SW480 (cell line): ENCODE measurements around the gene MTSS2.
A peak's percentile ranks its signal among the peaks of the same experiment; 100 is the strongest.

Experiments
- DNase-seq: peaks from one replicate; pipeline ENCODE4 v3.0.0-alpha.2; 2016; ENCODE audit warnings: low spot score

MTSS2 gene

DNA sequence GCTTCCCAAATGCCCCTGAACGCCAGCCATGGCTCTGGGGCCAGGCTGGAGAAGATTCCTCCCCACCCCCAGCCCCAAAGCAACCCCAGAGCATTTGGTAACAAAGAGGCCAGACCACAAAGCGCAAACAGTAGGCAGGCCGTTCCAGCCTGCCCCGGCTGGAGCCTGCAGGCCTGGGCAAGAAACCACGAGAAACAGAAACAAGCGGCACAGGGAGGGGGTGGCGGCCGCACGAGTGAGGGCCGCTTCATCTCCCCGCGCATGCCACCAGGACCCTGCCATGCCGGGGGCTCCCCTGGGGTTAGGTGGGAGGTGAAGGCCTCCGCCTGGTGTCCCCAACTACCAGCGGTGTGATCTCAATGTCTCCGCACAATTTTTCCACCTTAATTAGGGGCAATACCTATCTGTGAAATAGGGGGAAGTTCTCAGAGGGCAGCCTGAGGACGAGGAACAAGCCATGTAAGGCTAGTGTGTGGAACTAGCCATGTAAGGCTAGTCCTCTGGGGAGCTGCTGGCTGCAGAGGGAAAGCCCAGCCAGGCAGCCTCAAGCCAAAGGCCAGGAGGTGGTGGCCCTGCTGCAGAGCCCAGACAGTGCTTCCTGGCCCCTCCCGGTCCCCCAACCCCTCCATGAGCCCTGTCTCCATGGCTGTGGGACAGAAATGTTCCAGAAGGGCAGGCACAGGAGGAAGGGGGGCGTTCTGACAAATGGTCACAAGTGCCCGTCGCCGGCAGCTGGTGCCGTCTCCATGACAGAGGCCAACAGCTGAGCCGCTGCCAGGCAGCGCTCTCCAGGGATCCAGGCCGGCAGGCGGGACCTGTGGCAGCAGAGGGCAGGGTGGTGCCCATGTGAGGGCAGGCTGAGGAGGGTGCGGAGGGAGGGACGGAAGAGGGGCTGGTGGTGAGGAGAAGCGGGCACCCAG, 14.5 kb upstream of the MTSS2 start:
- no peak for DNase-seq

DNA sequence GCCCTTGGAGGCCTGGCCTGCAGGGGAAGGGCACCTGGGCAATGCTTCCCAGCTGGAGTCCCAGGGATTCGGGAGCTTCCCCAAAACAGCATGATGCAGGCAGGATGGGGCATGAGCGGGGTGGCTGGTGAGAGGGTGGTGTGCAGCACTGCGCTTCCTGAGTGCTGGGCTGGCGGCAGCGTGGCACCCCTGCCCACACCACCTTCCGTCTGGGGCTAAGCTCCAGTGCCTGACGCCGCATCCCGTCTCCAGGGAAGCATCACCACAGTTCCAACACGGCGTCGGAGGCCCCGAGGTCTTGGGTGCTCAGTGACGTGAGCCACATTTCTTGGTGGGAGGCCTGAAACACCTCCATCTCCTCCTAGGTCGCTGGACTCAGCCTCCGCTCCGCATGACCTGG, 13.8 kb upstream of the MTSS2 start:
- DNase-seq = no peak

DNA sequence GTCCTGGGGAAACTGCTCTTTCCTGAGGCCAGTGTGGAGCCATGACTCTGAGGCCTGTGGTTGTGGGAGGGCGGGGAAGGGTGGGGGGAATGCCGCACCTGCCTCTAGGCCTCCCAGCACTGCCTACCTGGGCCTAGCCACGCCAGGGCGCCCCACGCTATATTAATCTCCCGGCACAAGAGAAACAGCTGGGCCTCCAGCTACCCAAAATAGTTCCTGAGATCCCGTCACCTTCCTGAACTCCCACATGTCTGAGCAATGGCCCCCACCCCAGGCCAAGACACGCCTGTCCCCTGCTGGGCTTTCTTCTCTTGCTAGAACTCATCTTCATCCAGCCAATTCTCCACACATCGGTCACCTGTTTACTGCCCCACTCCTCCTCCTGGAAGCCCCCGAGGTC, 13.0 kb upstream of the MTSS2 start:
- no peak for DNase-seq

DNA sequence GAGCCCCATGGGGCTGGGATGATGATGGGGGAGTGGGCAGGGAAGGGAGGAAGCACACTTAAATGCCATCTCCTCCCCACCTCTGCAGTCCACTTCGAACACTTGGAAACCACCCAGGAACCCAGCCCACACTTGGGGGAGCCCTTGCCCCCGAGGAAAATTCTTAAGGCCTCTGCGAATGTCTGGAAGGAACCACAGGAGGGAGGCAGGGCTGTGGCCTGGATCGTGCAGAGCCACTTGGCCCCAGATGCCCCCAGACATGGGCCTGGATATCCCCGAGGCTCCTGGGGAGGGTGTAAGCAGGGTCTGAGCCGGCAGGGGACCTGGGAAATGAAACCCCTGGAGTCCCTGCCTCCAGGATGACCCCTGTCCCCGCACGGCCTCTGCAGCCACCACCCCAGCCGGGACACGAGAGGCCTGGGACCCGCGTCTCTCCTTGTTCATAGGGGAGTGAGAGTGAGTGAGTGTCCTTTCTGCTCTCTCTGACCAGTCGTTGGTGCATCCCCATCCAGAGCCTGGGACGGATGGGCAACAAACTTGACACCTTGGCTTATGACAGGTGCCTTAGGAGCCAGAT, 11.8 kb upstream of the MTSS2 start:
- DNase-seq = no peak

DNA sequence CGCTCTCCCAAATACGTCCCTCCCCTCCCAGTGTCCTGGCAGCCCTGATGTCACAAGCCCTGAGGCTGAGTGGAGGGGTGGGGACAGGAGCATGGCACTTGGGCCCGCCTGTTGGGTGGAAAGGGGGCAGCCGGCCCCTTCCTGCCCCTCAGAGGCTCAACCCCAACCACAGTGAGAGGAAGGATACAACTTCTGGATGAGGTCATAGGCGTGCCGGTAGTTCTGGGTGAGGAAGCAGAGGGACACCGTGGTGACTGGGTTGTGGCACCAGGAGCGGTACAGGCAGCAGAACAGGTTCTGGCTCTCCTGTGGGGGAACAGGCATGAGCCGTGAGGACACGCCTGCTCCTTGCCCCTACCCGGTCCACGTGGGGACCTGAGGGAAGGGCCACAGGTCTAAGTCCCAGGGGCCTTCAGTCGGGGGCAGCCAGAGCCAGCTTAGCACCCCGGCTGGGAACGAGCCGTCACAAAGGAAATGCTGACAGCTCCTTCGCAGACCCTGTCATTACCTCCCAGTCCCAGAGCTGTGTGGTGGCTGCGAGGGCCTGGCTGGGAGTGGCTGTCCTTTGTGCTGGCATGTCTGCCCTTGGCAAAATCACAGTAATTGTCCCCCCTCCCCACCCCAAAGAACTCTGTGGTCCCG, 11.2 kb upstream of the MTSS2 start:
- DNase-seq = no peak

DNA sequence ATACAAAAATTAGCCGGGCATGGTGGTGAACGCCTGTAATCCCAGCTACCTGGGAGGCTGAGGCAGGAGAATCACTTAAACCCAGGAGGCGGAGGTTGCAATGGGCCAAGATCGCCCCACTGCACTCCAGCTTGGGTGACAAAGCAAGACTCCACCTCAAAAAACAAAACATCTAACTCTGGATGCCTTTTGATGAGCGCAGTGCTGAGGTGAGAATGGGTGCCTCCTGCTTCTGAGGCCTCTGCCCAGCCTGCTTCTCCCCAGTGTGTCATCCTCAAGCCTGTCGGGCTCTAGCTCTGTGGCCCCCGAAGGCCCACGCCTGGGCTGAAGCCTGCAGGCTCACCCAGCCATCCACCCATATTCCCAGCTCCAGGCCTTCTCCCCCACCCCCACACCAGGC, 10.5 kb upstream of the MTSS2 start:
- DNase-seq = no peak

DNA sequence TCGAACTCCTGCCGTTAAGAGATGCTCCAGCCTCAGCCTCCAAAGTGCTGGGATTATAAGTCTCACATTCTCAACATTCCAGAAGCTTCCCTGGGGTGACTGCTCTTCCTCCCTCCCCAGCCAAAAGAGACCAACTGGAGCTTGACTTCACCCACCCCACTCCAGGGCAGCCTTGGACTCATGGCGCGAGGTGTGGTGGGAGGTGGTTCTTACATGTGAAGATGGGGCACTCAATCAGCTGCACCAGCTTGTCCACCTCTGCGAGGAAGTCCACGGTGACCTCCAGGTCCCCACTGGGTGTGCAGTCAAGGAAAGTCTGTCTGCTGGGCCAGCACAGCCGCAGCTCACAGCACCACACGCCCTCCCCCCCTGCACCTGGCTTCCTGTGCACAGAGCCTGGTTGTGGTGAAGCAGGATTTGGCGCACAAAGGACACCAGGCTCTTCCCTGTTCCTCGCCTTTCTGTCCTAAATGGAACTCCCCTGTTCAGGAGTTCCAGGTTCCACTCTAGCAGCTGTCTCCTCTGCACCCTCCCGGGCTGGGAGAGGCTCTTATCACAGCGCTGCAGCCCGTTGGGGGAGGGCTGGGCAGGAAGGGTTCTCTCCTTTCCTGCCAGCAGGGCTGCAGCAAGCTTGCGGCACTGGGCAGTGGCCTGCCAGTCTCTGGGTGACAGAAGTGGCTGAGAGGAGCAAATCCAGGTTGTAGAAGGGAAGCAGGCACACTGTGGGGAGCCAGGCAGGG, 9.6 kb upstream of the MTSS2 start:
- peak; percentile 41 for DNase-seq

DNA sequence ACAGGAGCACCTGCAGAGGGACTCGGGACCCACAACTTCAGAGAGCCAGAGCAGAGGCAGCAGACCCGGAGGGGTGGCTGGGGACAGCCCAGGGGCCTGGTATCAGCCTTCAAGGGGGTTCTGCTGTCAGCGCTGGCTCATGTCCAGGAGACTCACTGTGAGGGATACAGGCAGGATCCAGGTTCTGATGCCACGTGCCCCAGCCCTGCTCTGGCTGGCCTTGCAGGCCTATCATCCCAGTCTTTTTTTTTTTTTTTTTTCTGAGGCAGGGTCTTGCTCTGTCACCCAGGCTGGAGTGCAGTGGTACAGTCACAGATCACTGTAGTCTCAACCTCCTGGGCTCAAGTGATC, 9.0 kb upstream of the MTSS2 start:
- no peak for DNase-seq

DNA sequence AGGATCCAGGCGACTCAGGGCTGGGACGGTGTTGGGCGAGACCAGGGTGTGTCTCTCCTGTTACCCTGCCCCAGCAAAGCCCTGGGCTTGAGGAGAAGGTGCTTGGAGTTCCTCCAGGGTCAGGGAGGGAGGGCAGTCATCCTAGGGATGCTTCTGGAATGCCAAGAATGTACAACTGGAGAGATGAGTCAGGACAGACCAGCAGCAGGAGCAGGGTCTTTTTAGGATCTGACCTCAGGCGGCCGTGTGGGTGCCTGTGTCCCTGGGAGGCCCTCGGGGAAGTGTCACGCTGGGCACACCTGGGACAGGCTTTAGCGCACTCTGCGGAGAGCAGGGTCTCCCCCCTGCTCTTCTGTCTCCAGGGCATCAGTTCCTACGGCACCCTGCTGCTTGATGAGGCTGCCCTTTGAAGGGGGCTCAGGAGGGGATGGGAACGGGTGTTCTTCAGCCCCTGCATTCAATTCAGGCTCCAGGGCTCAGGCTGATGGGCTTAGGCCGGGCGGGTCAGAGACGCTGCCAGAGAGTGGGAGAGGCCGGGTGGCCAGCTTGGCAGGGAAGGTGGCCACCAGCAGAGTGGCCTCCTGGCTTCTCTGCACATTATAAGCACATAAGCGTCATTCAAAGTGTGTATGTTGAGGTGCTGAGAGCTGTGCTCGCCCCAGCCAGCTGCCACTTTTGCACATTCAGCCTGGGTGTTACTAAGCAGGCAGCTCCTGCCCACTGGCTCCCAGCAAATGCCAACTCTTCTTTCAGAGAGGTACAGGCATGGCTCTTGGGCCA, 8.4 kb upstream of the MTSS2 start:
- DNase-seq = peak; percentile 62

DNA sequence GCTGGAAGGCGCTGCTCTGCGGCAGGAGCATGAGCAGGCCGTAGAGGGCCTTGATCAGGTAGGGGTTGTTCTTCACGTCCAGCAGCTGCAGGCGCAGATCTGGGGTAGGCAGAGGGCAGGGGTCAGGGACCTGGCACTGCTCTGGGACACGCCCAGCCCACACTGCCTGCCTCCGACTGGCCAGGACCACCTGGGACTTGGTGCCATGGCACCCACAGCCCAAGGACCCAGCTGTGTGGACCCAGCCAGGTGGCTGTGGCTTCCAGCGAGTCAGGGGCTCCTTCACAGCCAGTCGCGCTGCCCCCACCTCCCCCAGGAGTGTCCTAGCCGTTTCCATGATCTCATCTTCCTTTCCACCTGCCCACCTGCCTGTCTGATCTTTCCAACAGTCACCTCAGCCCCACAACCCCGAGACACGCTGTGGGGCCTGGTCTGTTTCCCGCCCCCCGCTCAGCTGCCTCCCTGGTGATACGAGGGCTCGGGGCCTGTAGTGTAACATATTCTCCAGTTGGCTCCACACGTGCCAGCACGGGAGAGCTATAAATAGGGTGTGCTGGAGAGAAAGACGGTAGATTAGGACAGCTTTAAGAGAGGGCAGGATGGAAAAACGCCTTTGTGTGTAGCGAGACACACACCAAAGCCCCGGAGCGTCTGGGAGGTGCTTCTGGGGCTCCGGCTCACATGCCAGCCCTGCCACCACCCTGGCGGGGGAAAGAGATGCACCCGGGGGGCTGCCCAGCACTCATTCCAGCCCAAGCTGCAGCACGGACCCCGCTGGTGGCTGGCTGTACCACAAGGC, 7.2 kb upstream of the MTSS2 start:
- DNase-seq = no peak

DNA sequence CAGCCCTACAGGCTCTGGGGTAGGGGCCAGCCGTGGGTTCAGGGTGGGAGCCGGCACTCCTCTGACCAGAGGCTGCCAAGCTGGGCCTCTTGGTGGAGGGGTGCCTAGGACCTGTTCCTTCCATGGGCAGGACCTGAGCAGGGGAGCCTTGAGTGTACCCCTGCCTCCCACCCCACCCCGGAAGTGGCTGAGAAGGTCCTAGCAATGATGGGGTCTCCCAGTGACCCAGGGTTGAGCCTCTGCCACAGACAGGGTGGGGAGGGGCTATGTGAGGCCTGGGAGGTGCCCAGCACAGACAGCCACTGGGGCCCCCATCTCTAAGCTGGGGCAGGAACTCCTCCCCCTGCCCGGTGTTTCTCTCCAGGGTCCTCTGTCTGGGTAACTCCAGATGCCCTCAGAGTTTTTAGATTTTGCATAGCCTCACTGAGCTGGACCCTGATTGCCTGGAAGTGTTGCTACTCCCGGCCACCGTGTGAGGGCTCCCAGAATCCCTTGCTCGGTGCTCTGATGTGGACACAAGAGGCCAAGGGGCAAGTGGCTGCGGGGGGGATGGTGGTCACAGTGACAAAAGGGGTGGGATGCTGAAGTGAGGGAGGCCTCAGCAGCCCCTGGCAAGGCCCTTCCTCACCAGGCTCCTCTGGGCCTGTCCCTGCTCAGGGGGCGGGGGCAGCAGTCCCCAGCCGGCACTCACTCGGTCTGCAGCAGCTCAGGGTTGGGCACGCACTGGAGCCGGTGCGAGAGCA, 6.4 kb upstream of the MTSS2 start:
- no peak for DNase-seq

DNA sequence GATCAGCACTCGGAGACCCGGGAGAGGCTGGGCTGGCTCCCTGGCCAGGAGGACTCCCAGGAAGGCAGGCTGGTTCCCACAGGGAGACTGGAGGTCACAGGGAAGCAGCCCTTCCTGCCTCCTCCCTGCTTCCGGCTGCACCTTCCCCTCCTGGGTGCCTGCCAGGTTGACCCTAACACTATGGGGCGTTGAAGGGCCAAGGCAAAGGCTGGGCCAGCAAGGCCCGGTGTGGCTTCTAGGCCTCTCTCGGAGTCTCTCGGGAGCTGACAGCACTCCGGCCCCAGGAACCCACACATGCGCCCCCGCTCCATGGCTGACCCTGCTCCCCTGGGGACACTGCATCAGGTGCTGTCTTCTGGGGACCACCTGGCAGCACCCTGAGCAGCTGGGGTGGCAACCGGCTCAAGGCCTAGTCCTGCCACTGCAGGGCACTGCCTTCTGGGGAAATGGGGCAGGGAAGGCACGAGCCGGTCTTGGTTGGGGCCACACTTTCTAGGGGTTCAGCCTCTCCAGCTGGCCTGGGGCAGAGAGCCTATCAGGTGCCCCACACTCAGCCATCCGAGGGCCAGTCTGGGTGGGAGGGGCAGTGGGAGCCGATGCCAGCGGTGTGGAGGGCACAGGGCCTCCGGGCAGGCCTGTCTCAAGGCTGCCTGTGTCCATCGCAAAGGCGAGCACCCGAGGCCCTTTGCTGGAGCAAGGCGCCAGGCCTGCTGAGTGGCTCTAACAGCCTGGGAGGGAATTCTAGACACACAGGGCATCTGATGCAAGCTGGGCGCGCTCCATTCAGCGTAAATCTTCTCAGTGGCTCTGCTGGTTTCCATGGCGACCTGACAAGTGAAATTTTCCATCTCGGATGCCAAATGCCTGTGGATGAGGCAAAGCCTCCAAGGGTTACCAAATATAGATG, 5.6 kb upstream of the MTSS2 start:
- no peak for DNase-seq

DNA sequence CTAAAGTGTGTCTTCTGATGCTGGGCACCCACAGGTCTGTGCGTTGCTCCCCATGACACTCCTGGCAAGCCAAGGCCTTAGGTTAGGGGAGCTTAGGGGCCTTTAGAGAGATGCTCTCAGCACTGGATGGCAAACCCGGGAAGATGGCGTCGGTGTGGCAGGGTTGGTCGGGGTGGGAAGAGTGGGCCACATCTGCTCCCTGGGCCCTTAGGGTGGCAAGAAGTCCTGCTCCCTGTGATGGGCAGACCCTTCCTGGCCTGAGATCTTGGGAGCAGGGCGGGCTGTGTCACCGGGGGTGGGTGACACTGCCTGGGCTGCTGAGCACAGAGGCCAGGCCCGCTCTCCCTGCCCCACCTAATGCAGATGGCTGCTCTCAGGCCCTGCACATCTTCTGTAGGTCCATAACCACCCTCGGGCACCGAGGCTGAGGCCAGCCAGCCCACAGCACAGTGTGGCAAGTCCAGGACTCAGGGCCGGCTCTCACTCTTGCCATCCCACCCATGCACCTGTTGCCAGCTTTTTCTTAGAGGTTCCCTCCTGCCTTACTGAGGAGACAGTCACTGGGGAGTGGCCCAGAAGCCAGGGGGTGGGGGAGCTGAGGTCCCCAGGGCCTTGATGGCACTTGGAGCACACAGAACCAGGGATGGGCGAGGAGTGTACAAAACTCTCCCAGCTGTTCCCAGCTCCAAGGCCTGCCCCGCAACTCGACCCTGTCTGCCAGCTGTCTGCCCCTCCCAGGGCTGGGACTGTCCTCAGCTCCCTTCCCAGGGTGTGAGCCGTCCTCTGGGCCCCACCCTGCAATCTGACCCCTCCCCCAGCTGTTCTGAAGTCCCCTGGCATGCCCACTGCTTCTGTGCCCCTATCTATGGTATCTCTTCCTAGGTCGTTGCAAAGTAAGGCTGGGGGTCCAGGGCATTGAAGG, 4.4 kb upstream of the MTSS2 start:
- no peak for DNase-seq

DNA sequence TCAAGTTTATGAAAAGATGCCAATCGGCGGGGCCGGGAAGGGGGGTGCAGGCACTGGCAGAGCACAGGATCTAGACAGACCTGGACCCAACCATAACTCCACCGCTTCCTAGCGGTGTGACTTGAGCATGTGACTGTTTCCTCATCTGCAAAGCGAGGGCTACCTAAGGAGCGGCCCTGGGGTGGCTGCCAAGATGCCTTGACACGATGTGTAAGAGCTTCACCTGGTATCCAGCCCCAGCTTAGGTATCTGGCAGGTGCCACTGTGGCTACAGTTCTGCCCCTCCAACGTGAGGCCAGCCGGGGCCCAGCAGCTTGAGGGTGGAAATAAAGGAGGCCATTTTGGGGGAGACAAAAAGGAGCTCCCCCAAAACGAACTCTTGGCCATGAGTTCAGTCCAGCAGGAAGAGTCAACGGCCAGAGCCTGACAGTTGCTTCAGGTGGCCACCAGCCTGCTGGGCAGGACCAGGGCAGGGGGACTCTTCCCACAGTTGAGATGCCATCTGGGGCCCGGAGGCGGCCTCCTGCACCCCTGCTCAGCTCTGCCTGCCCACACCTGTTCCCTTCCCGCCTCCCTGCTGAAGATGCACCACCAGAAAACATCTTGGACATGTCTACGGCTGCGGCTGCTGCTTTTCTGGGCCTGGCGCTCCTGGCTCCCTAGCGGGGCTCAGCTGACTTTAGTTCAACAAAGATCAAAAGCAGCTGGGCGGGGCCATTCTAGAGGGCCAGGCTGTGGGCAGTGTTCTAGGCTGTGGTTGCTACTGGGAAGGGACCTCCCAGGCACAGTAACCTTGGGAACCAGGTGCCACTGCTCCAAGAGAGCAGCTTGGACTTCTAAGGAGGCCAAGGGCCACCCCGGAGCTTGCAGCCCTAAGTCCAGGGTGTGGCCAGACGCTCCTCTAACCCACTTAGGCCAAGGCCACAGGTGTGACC, 3.4 kb upstream of the MTSS2 start:
- DNase-seq = peak; percentile 73

DNA sequence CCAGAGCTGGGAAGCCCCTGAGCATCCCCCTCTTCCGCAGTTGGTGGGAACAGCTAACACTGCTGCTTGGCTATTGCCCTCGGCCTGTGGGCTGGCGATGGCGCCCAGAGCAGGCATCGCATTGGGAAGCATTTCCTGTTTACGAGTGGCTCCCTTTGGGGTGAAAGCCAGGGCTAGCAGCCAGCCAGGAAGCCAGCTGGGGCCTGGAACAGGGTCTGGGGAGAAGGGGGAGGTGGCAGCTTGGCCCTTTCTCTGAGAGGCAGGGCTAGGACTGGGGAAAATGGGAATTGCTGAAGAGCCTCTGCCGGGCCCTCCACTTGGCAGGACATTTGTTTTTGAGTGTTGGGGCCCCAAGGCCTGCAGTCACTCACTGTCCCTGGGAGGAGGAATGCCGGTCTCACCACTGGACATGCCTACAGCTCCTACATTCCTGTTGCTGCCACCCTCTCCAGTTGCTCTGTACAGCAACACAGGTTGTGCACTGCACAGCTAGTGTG, 2.4 kb upstream of the MTSS2 start:
- DNase-seq = no peak

DNA sequence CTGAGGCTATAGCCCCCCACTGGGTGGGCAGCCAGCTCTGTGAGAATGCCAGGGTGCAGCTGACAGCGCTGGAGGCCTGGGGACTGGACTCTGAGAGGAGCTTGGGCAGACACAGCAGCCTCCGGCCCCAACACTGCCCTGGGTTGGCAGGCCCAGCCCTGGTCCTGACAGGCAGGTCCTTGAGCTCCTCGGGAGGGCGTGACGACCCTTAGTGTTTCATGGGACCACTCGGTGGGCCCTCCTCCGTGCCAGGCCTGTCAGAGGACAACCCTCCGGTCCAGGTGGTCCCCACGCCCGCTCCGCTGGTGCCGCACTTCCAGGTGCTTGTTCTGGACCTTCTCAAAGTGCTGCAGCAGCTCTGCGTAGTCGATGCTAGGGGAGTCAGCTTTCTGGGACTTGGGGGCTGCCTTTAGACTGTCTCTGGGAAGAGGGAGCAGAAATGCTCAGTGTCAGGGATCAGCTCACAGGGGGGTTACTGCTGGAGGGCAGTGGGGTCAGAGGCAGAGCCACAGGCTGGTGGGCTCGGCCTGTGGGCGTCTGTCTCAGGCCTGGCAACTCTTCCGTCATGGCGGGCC, 1.9 kb upstream of the MTSS2 start:
- DNase-seq = no peak
